Measurements from ENCODE around the gene AOAH.

AOAH gene

DNA sequence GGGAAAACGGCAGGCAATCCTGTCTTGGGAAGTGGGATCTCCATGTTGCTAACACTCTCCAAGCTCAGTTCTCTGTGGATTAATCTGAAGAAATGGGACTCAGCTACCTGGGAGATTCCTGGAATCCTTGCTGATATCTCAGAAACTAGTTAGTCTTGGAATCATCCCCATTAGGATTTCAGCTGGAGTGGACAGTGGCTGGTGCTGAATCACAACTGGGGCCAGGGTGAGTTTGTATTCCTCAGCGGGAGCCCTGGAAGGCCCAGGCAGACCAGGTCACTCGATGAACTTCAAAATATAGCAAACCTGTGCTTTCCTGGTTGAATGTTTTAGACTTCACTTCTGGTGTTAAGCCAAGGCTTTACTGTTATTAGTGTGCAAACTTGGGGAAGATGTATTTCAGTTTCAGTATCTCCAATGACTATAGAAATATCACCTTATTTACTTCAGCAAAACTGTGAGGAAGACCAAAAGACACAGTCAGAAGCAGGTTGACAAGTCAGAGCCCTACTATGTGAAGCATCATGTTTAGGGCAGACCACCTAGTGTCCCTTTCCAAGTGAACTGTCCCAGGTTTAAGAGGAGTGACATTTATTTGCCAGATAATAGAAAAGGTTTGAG, 126.1 kb downstream of the AOAH start:
- DNase-seq, result no peak

DNA sequence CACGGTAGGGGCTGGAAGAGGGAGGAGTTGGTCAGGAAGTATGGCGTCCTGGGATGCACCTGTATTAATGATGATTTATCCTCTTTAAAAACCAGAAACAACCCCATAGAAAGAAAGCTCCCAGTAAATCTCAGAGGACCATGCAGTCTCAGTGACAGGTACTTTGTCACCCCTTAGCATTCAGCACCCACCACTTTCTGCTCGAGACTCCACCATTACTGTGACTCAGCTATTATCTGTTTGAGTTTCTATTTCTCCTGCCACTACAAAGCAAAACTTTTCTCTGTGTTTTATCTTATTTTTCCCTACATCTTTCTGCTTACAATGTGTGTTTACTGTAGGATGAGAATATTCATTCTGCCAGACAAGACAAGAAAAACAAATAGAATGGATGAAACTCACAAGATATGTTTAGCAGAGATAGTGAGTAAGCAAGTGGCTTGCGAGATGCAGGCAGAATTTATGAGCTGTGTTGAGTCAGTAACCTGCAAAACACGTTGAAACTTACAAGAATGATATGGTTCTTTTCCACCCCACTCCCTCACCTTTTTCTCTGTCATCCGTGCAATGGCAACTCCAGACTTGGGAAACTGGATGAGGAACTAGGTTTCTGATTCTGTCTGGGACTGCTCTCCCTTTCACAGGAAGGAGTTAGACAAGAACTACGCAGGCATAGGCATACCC, 127.1 kb downstream of the AOAH start:
- DNase-seq, result no peak

DNA sequence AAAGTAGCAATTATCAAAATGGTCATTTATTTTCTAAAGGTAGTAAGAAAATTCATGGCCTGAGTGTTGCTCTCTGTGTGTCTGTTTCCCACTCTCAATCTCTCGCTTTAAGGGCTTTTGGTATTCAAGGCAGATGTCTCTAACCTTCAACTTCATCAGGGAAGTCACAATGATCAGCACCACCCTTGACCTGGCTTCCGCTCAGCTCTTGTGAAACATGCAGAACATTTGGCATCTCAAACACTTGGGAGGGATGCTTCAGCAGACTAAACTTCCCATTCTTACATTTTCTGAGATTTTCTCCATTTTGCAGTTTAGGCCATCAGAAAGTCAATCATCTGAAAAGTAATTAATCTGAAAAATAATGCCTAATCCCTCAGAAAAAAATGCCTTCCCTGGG, 129.8 kb downstream of the AOAH start:
- DNase-seq, result no peak

DNA sequence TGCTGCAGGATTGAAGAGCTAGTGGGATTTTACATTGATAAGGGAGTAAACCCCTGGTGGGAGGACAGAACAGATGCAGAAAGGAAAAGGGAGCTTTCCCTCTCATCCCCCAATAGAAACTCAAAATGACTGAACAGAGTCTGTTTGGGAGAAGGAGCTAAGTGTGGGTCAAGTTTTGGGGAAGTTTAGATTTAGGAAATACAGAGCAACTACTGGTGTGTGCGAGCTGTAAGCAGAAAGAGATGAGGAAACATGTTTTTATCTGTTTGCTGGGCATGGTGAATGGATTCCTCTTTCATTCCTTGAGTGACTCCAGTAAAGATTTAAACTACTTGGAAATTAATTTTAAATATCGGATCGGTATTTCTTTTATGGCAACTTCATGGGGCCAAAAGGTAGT, 132.7 kb downstream of the AOAH start:
- no peak for DNase-seq

DNA sequence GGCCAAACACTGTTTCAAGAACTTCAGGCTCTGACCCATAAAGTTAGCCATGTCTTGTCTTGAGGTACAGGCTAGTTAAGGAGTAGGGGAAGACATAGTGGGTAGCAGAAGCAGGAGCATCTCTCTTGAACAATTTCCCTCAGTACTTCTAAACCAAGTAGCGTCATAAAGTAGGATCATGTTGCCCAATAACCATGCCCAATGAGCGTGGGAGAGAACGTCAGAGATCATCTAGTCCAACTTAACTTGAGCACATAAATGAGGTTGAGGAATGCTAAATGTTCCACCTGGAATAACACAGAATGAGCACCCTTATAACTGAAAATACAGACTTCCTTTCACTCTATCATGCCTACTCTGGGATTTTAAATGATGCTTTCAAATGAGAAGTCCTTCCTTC, 134.9 kb downstream of the AOAH start:
- no peak for DNase-seq

DNA sequence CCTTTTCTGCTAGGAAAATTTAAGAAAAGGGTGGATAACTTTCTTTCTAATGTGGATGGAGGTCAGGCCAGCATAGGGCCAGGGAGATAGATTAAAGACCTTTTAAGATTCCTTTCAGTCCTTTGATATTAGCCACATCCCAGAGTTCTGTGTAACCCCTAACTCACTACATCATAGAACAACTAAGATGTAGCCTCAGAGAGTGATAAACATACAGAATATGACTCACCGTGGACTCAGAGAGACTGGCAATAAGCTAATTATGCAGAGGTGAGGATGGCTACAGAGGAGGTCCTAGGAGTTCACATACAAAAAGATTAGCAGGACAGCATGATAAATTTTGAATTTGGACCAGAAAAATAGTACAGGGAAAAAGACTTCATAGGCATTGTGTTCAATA, 141.0 kb downstream of the AOAH start:
- no peak for DNase-seq

DNA sequence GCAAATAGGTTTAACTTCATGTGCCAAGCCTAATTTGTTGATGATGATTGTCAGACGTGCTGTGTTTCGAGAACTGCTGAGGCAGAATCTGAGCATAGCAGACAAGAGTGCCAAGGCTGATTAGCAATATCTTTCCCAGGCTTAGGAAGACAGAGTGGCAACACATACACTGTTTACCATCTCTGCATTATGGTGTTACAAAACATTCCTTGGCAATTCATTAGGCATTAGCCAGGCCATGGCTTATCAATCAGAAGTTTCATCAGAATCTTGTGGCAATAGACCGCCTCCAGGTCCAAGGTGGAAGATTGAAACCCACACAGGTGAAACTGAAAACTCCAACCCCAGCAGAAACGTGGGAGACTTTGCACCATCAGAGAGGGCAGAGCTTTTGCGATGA, 148.5 kb downstream of the AOAH start:
- DNase-seq, result no peak

DNA sequence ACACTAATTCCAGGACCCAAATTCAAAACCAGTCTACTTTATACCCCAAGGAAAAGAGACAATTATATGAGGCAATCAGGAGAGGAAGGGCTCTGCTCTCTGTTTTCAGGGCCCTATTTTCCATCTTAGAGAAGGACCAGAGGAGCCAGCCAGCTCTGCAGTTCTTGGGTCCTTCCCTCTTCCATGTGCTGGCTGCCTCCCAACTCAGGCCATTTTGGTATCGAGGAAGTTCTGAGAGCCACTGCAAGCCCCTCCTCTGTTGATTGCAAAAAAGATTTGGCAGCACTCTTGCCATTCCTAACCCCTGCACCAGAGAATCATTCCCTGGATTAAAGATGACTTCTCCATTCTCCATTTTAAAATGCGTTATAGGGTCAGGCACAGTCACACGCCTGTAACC, 151.2 kb downstream of the AOAH start:
- DNase-seq, result no peak

DNA sequence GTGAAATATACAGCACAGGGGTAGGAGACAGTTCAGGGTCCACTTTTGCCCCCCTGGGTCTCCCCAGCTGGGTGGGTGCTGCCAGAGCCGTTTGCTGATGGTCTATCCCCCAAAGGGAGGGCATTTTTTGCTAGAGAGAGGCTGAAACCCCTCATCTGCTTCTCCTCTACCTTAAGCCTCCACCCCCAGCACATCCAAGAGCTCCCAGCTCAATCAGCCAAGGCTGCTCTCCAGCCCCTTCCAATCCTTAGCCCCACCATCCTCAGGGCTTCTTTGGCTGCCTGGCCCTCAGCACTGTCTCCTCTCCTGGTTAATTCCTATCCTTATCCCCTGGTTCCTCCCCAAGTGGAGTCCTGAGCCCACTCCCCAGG, 153.1 kb downstream of the AOAH start:
- DNase-seq, result no peak

DNA sequence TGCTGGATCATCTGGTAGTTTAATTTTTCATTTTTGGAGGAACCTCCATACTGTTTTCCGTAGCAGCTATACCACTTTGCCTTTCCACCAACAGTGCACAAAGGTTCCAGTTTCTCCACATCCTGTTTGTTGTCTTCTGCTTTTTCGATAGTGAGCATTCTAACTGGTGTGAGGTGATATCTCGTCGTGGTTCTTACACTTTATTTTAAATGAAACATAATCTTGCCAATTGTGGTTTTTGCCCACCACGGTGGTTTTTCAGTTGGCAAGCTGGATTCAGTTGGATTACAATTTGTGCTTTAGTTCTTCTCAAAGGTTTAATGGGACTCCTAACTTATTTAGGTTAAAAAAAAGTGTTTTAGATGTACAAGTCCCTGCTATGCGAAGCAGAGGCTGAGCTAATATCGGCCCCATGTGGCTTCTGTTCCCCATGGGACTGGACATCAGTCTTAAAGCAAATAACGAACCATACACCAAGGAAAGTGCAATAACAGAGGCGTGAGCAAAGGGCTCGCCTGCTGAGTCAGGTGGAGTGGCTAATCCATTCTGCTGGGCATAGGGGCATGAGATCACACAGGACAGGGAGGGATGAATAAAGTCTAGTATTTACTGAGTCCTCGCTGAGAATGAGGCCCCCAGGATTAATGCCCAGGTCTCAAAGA, 153.6 kb downstream of the AOAH start:
- DNase-seq, result no peak

DNA sequence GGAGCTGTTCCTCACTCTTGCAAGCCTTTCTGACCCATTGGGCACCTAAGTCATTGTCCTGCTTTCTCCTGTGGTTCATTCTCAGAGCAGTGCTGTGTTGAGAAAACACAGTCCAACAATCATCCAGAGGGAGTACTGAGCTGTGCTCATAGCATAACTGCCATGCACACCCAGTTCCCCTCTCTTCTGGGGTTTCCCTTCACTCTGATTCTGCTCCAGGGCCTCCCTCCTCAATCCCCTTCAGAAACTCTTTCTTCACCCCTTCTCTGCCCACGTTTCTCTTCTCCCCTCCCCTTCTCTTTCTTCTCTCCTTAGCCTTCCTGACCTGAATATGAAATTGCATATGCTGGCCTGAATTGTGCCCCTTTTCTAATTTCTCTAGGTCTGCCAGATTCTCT, 155.8 kb downstream of the AOAH start:
- DNase-seq, result no peak

DNA sequence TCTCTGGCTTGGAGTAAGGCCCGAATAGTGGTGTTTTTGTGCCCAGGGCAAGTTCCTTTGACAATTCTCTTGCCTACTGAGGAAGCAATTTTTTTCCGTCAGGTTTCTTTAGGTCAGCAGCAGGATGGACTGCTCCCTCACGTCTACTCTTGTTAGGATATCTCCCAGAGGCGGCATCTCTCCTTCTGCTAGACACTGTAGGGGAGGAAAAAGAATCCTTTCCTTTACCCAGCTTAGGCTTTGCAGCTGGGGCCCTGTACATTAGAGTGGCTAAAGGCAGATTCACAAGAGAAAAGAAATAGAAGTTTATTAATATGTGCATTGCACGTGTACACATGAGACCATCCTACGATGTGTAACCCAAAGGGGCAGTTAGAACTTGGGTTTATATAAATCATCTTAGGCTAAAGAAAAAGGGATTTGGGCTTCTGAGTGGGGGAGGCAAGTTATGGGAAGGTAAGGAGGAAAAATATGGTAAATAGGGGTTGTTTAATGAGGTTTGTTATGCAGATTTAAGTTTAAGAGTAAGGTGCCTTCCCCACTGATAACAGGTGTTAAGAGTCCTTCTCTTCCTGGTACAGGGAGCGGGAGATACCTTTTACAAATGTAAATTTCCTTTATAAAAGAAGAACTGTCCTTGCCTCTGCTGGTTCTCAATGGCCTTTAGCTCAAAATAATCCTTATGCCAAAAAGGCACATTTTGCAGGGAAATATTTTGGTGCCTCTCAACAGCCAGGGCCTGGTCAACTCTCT, 156.4 kb downstream of the AOAH start:
- no peak for DNase-seq

DNA sequence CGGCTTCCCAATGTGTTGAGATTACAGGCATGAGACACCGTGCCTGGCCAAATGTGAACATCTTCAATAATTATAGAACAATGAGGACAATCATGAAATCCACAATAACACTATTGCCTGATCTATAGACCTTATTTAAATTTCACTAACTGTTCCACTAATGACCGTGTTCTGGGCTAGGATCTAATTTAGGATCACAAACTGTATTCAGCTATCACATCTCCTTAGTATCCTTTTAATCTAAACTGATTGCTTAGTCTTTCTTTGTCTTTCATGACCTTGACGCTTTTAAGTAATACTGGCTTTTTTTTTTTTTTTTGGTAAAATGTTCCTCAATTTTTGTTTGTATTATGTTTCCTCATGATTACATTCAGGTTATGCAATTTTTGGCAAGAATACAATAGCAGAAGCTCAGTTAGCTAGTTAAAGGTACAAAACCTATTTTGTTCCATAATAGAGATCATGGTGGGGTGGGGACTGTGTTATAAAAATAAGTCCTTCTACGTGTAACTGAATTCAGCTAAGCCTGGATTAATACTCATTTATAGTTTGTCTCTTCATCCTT, 158.4 kb downstream of the AOAH start:
- no peak for DNase-seq

DNA sequence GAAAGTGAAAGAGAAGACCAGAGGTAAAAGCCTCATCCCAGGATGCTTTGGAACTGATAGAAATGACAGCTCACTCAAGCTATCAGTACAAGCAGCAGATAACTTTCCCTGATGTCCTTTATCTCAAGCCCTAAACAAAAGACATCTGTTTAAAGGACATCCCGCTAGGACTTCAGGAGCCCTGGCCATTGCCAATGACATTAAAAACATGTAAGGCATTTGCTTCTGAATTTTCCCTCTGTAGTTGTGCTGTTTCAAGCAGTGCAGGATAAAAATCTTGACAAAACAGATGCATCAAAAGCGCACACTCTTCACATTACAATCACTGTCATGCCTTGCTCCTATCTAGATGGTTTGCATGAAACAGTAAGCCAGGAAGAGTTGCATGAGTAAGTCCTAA, 159.8 kb downstream of the AOAH start:
- DNase-seq, result no peak

DNA sequence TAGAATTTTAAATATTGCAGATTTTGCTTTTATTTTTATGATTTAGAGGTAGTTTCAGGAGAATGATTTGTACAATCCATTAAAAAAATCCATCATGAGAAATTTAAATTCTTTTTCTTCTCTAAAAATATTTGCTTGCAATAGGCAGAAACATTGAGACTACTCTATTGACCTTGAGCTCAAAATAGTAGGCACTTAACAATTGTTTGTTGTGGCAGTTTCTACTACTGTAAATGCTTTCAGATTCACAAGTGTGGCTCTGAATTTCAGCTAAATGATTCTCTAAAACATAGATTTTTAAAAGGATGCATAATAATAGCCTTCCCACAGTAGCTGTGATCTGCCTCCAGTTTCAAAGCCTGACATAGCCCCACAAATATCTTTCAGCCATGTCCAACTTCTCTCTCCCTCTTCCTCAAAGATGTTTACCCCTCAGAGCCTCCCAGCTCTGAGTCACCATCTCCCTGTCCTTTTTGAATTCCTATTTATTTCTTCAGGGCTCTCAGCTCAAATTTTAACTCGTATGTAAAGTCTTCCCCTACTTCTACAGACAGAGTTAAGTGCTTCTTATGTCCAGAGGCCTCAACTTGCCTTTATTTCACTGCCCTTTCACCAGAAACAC, 160.5 kb downstream of the AOAH start:
- DNase-seq, result no peak

DNA sequence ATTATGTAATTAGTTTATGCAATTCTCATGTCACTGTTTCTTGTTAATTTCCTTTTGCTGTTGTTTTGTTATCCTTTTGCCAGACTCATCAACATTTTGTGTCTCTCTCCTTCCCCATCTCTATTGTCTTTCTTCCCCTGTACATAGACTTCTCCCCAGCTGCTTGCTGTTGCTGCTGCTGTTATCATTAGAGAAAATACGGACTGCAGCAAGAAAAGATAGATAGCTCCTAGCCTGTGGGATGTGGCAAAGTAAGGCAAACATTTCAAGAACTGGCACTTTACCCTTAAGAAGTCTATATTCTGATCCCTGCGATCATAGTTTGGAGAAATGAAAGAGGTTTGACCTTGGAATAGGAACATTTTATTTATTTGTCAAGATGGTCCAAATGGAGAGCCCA, 162.2 kb downstream of the AOAH start:
- no peak for DNase-seq

DNA sequence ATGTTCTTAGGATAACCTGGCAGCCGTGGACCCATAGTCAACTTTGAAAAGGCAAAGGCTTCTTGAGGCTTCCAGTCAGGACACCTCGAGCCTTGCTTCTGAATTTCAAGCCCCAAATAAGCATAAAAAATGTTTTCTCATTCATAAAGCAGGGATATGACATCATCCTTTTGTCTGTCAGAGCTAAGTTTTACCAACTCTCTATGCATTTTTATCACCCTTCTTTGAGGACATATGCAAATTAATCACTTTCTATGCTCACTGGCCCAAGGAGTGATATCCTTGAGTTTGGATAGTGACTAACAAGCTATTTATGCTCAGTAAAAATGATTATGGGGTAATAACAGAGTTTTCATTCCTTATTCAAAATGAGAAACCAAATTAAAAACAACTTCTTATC, 175.3 kb downstream of the AOAH start:
- DNase-seq, result no peak

DNA sequence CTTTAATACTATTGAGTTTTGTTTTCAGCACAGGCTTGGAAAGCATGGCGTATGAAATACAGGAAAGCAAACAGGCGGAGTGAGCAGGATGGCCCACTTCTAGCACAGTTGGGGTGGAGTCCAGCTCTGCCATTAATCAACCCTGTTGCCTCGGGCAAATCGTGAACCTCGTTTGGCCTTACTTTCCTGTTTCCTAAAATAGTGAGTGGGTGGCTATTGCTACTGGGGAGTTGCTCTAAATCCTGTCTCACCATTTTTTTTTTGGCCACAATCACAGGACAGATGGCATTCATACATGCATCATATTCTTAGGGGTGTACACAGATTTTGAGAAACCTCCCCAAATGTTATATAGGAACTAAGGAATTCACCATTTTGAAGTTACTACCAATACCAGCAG, 176.9 kb downstream of the AOAH start:
- no peak for DNase-seq

DNA sequence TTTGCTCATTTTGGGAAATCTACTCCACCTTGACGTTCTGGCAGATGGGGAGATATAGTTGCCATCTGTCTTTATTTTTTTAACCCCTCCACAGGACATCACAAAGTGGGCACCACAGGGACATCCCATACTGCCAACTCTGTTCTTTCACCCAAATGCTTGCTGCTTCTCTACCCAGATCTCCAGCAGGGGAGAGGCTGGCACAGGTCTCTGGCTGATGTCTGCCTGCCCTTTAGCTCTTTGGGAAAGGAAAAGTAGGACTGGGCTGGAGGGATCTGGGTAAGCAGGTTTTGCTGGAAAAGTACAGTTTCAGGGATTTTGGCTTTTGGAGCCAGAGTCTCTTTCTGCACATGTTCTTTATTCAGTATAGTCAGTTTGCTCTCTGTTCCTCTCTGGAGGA, 178.0 kb downstream of the AOAH start:
- no peak for DNase-seq

DNA sequence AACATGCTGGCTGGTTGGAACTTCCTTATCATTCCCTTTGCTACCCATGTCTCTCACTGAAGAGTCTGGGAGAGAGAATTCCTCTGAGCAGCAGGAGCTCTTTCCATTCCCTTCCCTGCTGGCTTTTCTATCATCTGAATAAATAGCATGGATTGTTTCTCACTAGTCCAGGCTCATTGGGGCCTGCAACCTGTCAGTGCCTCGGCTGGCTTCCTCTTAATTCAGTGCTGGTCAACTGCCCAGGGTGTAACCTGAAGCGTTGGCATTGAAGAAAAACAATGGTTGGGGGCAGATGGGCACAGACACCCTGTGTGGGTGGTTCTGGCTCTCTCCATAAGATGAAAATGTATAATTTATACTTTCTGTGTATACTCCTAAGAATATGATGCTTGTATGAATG, 179.0 kb downstream of the AOAH start:
- DNase-seq, result no peak

DNA sequence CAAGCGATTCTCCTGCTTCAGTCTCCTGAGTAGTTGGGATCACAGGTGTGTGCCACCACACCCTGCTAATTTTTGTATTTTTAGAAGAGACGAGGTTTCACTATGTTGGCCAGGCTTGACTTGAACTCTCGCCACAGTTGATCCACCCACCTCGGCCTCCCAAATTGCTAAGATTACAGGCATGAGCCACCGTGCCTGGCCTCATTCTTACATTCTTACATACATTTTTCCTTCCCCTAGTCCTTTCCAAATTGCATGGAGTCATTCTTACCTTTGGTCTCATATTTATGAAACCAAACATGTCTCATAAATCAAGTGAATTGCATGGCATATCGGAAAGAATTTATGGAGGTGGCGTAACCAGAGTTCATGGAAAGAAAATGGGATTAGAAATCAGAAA, 186.2 kb downstream of the AOAH start:
- DNase-seq, result no peak

DNA sequence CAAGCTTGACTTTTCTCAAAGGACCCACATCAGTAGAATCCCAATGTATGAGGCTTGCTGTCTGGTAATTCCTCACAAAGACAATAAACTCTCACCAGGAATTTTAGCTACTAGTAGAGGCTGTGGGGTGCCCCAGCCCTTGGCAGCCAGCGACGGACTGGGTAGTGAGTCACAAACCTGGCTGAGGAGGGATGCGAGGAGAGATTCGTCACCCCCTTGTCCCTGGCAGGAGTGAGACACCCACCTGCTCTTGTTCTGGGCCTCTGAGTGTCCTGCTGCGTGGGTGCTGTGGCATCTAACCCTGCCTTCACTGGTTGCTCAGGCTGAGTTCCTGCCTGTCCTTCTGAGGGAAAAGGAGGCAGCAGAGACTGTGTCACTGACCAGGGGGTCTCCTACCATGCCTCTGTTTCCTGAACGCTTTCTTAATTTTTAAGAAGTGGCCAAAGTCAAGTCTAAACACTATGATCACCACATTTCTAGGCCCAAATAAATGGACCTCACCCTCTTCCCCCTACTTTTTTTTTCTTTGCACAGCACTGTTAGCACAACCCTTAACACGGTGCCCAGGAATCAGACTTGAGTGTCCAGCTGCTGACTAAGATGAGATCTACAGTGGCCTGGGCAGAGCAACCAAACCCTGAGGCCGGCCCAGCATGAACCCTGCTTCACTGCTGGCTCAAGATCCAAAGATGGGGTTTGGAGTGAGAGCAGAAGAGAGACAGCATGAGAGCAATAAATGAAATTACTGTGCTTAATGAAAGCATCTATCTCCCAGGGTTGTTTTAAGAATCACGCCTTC, 188.2 kb downstream of the AOAH start:
- DNase-seq, result no peak
